Activated naive CD8-positive, alpha-beta T cell treated with anti-CD3 and anti-CD28 coated beads for 36 hours (primary cell): ENCODE results near the gene DNAAF2. TPM values are rescaled to one million over a fixed set of nuclear protein-coding genes. Genes with fewer than 3 reads are reported as not detected.

Experiments used
- DNase-seq: peaks from one replicate; pipeline ENCODE4 v3.0.0; 2021
- H3K27ac Mint-ChIP-seq: one replicate; pipeline ENCODE4 v1.8.0; 2022; ENCODE audit warnings: mild to moderate bottlenecking, moderate library complexity, mixed read lengths
- H3K27me3 Mint-ChIP-seq: one replicate; pipeline ENCODE4 v1.8.0; 2022; ENCODE audit warnings: mild to moderate bottlenecking, mixed read lengths
- H3K36me3 Mint-ChIP-seq: one replicate; pipeline ENCODE4 v1.8.0; 2021; ENCODE audit warnings: mild to moderate bottlenecking, mixed read lengths
- H3K4me1 Mint-ChIP-seq: one replicate; pipeline ENCODE4 v1.8.0; 2021; ENCODE audit warnings: mixed read lengths
- H3K4me3 Mint-ChIP-seq: one replicate; pipeline ENCODE4 v1.8.0; 2022; ENCODE audit warnings: mild to moderate bottlenecking, moderate library complexity, mixed read lengths
- H3K9me3 Mint-ChIP-seq: one replicate; pipeline ENCODE4 v1.8.0; 2022; ENCODE audit warnings: mixed read lengths
- total RNA-seq, 2 experiments: library from RNA; stranded (reverse); gene quantifications; one replicate each; pipeline ENCODE4 v1.2.3, GENCODE V29; 2021

Gene DNAAF2
- total RNA-seq, 2 experiments from 2014 or later, result 15.5 to 15.6 TPM

DNA sequence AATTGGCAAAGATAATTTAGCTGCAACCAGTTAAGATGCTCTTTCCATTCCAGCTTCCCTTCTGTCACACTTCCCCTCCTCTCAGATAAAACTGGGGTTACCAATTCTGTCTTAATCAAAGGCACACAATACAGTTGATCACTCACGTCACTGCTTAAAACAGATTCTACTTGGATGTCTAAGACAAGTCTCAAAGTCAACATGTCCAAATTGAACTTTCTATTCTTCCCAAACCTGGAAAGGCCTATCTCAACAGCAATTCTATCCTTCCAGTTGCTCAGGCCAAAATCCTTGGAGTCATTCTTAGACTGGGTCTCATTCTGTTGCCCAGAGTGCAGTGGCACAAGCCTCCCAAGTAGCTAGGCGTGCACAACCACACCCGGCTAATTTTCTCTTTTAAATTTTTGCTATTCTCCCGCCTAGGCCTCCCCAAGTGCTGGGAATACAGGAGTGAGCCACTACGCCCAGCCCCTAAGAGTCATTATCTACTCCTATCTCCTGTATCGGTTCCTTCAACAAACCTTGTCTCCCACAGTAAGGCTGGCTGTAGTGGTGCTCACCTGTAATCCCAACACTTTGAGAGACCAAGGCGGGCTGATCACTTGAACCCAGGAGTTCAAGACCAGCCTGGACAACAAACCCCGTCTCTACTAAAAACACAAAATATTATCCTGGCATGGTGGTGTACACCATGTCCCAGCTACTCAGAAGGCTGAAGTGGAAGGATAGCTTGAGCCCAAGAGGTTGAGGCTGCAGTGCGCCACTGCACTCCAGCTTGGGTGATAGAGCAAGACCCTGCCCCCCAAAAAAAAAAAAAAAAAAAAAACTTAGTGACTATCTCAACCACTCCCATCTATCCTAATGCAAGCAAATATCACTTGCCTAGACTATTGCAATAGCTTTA lies 53.6 kb downstream of the DNAAF2 start:
- no peaks in the 10 kb centered on the region for H3K9me3 Mint-ChIP-seq
- H3K4me3 Mint-ChIP-seq, result peak overlapping the region; percentile 36
- peaks cover 9% of the 10 kb centered on the region for H3K27me3 Mint-ChIP-seq
- H3K27ac Mint-ChIP-seq, result peak overlapping the region; percentile 79
- peaks cover 77% of the 10 kb centered on the region for H3K36me3 Mint-ChIP-seq
- peaks cover 66% of the 10 kb centered on the region for H3K4me1 Mint-ChIP-seq
- DNase-seq, result no peak

DNA sequence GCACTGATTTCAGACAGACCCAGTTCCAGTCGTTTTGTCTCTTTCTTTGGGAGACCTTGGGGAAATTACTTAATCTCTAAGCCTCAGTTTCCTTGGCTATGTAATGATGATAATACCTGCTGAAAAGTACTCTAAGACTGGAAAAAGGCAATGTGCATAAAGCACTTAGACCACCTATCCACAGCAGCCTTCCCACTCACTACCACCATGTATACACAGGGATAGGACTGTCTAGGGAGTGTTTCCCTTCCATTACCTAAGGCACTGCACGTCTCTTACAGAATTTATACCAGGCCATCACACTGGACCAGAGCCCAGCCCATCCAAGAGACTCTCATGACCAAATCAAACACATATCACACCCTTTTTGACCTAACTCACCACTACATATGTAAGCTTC lies 55.2 kb downstream of the DNAAF2 start:
- Mint-ChIP-seq H3K4me1 (peaks cover 66% of the 10 kb centered on the region), H3K9me3 (no peaks in the 10 kb centered on the region), H3K36me3 (peaks cover 71% of the 10 kb centered on the region), H3K4me3 (no peak overlapping the region), H3K27me3 (no peaks in the 10 kb centered on the region), H3K27ac (peak overlapping the region; percentile 7)
- DNase-seq, result no peak

- Mint-ChIP-seq H3K4me3 (no peak overlapping the region), H3K36me3 (peaks cover 71% of the 10 kb centered on the region), H3K27ac (peak overlapping the region; percentile 55), H3K9me3 (no peaks in the 10 kb centered on the region), H3K4me1 (peaks cover 58% of the 10 kb centered on the region), H3K27me3 (no peaks in the 10 kb centered on the region)
- no peak for DNase-seq
These were observed 56.9 kb downstream of the DNAAF2 start for GRCh38 chr14:49578141-49578540.

Other genes starting within 250 kb of the DNAAF2 start
- 1,000 to 10,000 TPM; 1,759 to 2,048 TPM for gene RPS29, start 48.9 kb downstream of the DNAAF2 start, total RNA-seq
- 10 to 100 TPM; 58.9 to 59.9 TPM for gene LRR1, start 36.3 kb downstream of the DNAAF2 start, total RNA-seq
- gene RPL36AL, start 14.6 kb downstream of the DNAAF2 start, total RNA-seq, result 100 to 1,000 TPM; 236 to 250 TPM
- 10 to 100 TPM; 40.0 to 42.0 TPM for gene MGAT2, start 14.4 kb downstream of the DNAAF2 start, total RNA-seq
- 10 to 100 TPM; 33.6 to 37.2 TPM for gene POLE2, start 53.0 kb upstream of the DNAAF2 start, total RNA-seq
- gene KLHDC1, start 57.9 kb upstream of the DNAAF2 start, total RNA-seq, result 1 to 10 TPM; 1.1 to 1.2 TPM
- gene KLHDC2, start 132.9 kb upstream of the DNAAF2 start, total RNA-seq, result 10 to 100 TPM; 20.8 to 21.5 TPM
- 10 to 100 TPM; 53.7 to 64.6 TPM for gene NEMF, start 217.5 kb upstream of the DNAAF2 start, total RNA-seq